ENCODE data around the gene PDHB. TPM values are rescaled to one million over a fixed set of nuclear protein-coding genes. Genes with fewer than 3 reads are reported as not detected.
"Not testable (repeated sequence)": the region's sequence is repeated elsewhere in the genome, so short reads cannot be mapped to it uniquely, and the experiment has no call there.

Gene PDHB
- polyA plus RNA-seq, 1 donor (not counting 4 experiments of a cell fraction or from before 2014, with no cell fraction given) = 78.9 TPM

DNA sequence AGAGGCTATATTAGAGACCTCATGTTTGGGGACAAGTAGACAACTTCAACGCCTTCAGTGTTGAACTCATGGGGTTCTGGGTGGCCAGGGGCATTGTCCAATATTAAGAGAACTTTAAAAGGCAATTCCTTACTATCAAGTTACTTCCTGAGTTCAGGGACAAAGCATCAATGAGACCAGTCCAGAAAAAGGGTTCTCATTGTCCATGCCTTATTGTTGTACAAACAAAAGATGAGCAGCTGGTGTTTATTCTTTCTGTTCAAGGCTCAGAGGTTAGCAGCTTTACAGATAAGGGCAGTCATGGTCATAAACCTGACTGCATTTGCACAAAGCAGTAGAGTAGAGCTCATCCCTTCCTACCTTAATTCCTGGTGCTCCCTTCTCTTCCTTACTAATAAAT is 18.5 kb upstream of the PDHB start:
- DNase-seq (ENCODE audit: low read depth, low spot score) = no peak
- Histone ChIP-seq H2AFZ (ENCODE audit: control insufficient read depth, low read length) (no peak overlapping the region), H3K9me1 (ENCODE audit: control insufficient read depth, extremely low read depth, insufficient read depth, low read length) (no peaks in the 10 kb centered on the region), H4K20me1 (ENCODE audit: control insufficient read depth, extremely low read depth, insufficient read depth, low read length) (no peaks in the 10 kb centered on the region), H3K36me3 (ENCODE audit: control insufficient read depth in 2 of 2, extremely low read depth in 1 of 2, insufficient read depth in 2 of 2, low read length in 2 of 2) (no peaks in the 10 kb centered on the region), H3K27me3 (ENCODE audit: control insufficient read depth, extremely low read depth, insufficient read depth, low read length) (no peaks in the 10 kb centered on the region), H3K9ac (ENCODE audit: control insufficient read depth, extremely low read depth, insufficient read depth, low read length) (no peak overlapping the region), H3K27ac (ENCODE audit: control insufficient read depth, insufficient read depth, low read length) (no peak overlapping the region), H3K79me2 (ENCODE audit: control insufficient read depth, insufficient read depth, low read length) (no peaks in the 10 kb centered on the region), H3K4me1 (ENCODE audit: control insufficient read depth, extremely low read depth, insufficient read depth, low read length) (no peaks in the 10 kb centered on the region), H3K9me3 (ENCODE audit: control insufficient read depth, low read depth, low read length) (no peaks in the 10 kb centered on the region), H3K4me2 (ENCODE audit: control insufficient read depth, extremely low read depth, insufficient read depth, low read depth, low read length) (no peak overlapping the region), H3K4me3 (ENCODE audit: control insufficient read depth in 2 of 3, extremely low read depth in 1 of 3, insufficient read depth in 2 of 3, low read depth in 1 of 3, low read length in 3 of 3) (no peak overlapping the region)
- FAIRE-seq = no peak
- TF ChIP-seq CTCF (optimal IDR thresholded peaks at IDR 0.05 in 1 of 3, IDR thresholded peaks at IDR 0.05 in 1 of 3, conservative IDR thresholded peaks at IDR 0.05 in 1 of 3; ENCODE audit: extremely low read depth in 1 of 3, insufficient read depth in 2 of 3, low read length in 3 of 3) (no peak), EZH2 (IDR thresholded peaks at IDR 0.05; ENCODE audit: low read length) (no peak)
- dilution Hi-C loops (cut with MboI; ENCODE audit: extremely low pct_ligation_motif_present, low sequenced_read_pairs) = no loop called here

DNA sequence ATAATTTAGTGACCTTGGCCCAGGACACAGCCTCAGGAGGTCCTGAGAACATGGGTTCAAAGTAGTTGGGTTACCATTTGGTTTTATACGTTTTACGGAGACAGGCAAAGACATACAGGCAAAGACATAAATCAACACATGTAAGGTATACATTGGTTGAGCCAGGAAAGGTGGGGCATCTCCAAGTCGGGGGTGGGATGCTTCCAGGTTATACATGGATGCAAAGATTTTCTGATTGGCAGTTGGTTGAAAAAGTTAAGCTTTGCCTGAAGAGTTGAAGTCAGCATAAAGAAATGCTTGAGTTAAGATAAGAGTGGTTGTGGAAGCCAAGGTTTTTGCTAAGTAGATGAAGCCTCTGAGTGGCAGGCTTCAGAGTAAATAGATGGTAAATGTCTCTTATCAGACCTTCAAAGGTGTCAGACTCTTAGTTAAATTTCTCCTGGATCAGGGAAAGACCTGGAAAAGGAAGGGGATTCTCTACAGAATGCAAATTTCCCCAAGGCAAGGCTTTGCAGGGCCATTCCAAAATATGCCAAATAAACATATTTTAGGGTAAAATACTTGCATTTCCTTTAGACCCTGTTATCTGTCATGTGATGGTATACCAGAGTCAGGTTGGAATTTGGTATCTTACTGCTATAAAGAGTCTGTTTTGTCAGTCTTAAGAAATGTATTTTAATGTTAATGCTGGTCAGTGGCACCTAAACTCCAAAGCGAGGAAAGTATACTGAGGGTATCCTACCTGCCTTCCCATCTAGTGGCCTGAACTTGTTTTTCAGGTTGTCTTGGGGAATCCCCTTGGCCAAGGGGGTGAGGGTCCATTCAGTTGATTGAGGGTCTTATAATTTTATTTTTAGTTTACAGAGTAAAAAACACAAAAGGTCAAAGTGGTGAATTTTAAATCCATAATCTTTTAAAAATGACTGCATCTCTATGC is 8.2 kb upstream of the PDHB start:
- Histone ChIP-seq H3K36me3 (ENCODE audit: control insufficient read depth in 2 of 2, extremely low read depth in 1 of 2, insufficient read depth in 2 of 2, low read length in 2 of 2) (no peaks in the 10 kb centered on the region), H3K9me1 (ENCODE audit: control insufficient read depth, extremely low read depth, insufficient read depth, low read length) (no peaks in the 10 kb centered on the region), H3K79me2 (ENCODE audit: control insufficient read depth, insufficient read depth, low read length) (no peaks in the 10 kb centered on the region), H3K27ac (ENCODE audit: control insufficient read depth, insufficient read depth, low read length) (no peak overlapping the region), H3K4me2 (ENCODE audit: control insufficient read depth, extremely low read depth, insufficient read depth, low read depth, low read length) (no peak overlapping the region), H3K9me3 (ENCODE audit: control insufficient read depth, low read depth, low read length) (no peaks in the 10 kb centered on the region), H3K9ac (ENCODE audit: control insufficient read depth, extremely low read depth, insufficient read depth, low read length) (no peak overlapping the region), H4K20me1 (ENCODE audit: control insufficient read depth, extremely low read depth, insufficient read depth, low read length) (no peaks in the 10 kb centered on the region), H3K4me1 (ENCODE audit: control insufficient read depth, extremely low read depth, insufficient read depth, low read length) (no peaks in the 10 kb centered on the region), H3K4me3 (ENCODE audit: control insufficient read depth in 2 of 3, extremely low read depth in 1 of 3, insufficient read depth in 2 of 3, low read depth in 1 of 3, low read length in 3 of 3) (no peak overlapping the region), H2AFZ (ENCODE audit: control insufficient read depth, low read length) (no peak overlapping the region), H3K27me3 (ENCODE audit: control insufficient read depth, extremely low read depth, insufficient read depth, low read length) (no peaks in the 10 kb centered on the region)
- TF ChIP-seq EZH2 (IDR thresholded peaks at IDR 0.05; ENCODE audit: low read length) (no peak), CTCF (optimal IDR thresholded peaks at IDR 0.05 in 1 of 3, IDR thresholded peaks at IDR 0.05 in 1 of 3, conservative IDR thresholded peaks at IDR 0.05 in 1 of 3; ENCODE audit: extremely low read depth in 1 of 3, insufficient read depth in 2 of 3, low read length in 3 of 3) (no peak)
- dilution Hi-C loops (cut with MboI; ENCODE audit: extremely low pct_ligation_motif_present, low sequenced_read_pairs) = no loop called here
- no peak for FAIRE-seq
- DNase-seq (ENCODE audit: low read depth, low spot score) = no peak

DNA sequence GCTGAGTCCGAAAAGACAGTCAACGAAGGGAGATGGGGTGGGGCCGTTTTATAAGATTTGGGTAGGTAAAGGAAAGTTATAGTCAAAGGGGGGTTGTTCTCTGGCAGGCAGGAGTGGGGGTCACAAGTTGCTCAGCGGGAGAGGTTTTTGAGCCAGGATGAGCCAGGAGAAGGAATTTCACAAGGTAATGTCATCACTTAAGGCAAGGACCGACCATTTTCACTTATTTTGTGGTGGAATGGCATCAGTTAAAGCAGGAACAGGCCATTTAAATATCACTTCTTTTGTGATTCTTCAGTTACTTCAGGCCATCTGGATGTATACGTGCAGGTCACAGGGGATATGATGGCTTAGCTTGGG is 7.3 kb upstream of the PDHB start:
- H3K4me2 ChIP-seq (ENCODE audit: control insufficient read depth, extremely low read depth, insufficient read depth, low read depth, low read length); H3K27me3 ChIP-seq (ENCODE audit: control insufficient read depth, extremely low read depth, insufficient read depth, low read length); FAIRE-seq; dilution Hi-C loops (cut with MboI; ENCODE audit: extremely low pct_ligation_motif_present, low sequenced_read_pairs); H3K79me2 ChIP-seq (ENCODE audit: control insufficient read depth, insufficient read depth, low read length); DNase-seq (ENCODE audit: low read depth, low spot score); H3K4me1 ChIP-seq (ENCODE audit: control insufficient read depth, extremely low read depth, insufficient read depth, low read length); H4K20me1 ChIP-seq (ENCODE audit: control insufficient read depth, extremely low read depth, insufficient read depth, low read length); H3K4me3 ChIP-seq (ENCODE audit: control insufficient read depth in 2 of 3, extremely low read depth in 1 of 3, insufficient read depth in 2 of 3, low read depth in 1 of 3, low read length in 3 of 3); H3K36me3 ChIP-seq (ENCODE audit: control insufficient read depth in 2 of 2, extremely low read depth in 1 of 2, insufficient read depth in 2 of 2, low read length in 2 of 2); H3K27ac ChIP-seq (ENCODE audit: control insufficient read depth, insufficient read depth, low read length); H3K9me1 ChIP-seq (ENCODE audit: control insufficient read depth, extremely low read depth, insufficient read depth, low read length); H3K9me3 ChIP-seq (ENCODE audit: control insufficient read depth, low read depth, low read length); H3K9ac ChIP-seq (ENCODE audit: control insufficient read depth, extremely low read depth, insufficient read depth, low read length); H2AFZ ChIP-seq (ENCODE audit: control insufficient read depth, low read length): not testable (repeated sequence)

- H3K36me3 ChIP-seq (ENCODE audit: control insufficient read depth in 2 of 2, extremely low read depth in 1 of 2, insufficient read depth in 2 of 2, low read length in 2 of 2); H2AFZ ChIP-seq (ENCODE audit: control insufficient read depth, low read length); H3K9ac ChIP-seq (ENCODE audit: control insufficient read depth, extremely low read depth, insufficient read depth, low read length); dilution Hi-C loops (cut with MboI; ENCODE audit: extremely low pct_ligation_motif_present, low sequenced_read_pairs); FAIRE-seq; DNase-seq (ENCODE audit: low read depth, low spot score); H3K27me3 ChIP-seq (ENCODE audit: control insufficient read depth, extremely low read depth, insufficient read depth, low read length); H4K20me1 ChIP-seq (ENCODE audit: control insufficient read depth, extremely low read depth, insufficient read depth, low read length); H3K9me1 ChIP-seq (ENCODE audit: control insufficient read depth, extremely low read depth, insufficient read depth, low read length); H3K4me2 ChIP-seq (ENCODE audit: control insufficient read depth, extremely low read depth, insufficient read depth, low read depth, low read length); H3K4me3 ChIP-seq (ENCODE audit: control insufficient read depth in 2 of 3, extremely low read depth in 1 of 3, insufficient read depth in 2 of 3, low read depth in 1 of 3, low read length in 3 of 3); H3K27ac ChIP-seq (ENCODE audit: control insufficient read depth, insufficient read depth, low read length); H3K9me3 ChIP-seq (ENCODE audit: control insufficient read depth, low read depth, low read length); H3K79me2 ChIP-seq (ENCODE audit: control insufficient read depth, insufficient read depth, low read length): not testable (repeated sequence)
- H3K4me1 ChIP-seq (ENCODE audit: control insufficient read depth, extremely low read depth, insufficient read depth, low read length) = peaks cover 13% of the 10 kb centered on the region
Measured at GRCh38 chr3:58437276-58437675, 3.6 kb upstream of the PDHB start.

All from keratinocyte (primary cell).